GM21825 (cell line): ENCODE data around the gene TMEM161A.

ENCODE experiments used
- ATAC-seq: cut with Tn5 transposase; IDR thresholded peaks from one replicate; pipeline ENCODE4 v1.9.1; 2021; ENCODE audit warnings: mild to moderate bottlenecking, moderate library complexity; ENCODE audit not compliant: unreplicated experiment

TMEM161A gene

GRCh38 chr19:19098703-19099632 is 39.3 kb downstream of the TMEM161A start:
- no peak for ATAC-seq

- no peak for ATAC-seq
Measured at GRCh38 chr19:19098084-19098702, 40.1 kb downstream of the TMEM161A start.

- ATAC-seq = no peak
Measured at GRCh38 chr19:19096641-19097627, 41.3 kb downstream of the TMEM161A start.

- ATAC-seq = no peak
Measured at GRCh38 chr19:19095691-19096090, 42.6 kb downstream of the TMEM161A start.

- no peak for ATAC-seq
Measured at GRCh38 chr19:19094513-19094912, 43.8 kb downstream of the TMEM161A start.

GRCh38 chr19:19087676-19088075 is 50.6 kb downstream of the TMEM161A start:
- ATAC-seq = no peak

- ATAC-seq = no peak
Measured at GRCh38 chr19:19083413-19084178, 54.7 kb downstream of the TMEM161A start.

- no peak for ATAC-seq
Measured at GRCh38 chr19:19081642-19082151, 56.6 kb downstream of the TMEM161A start.

GRCh38 chr19:19079571-19079970 is 58.7 kb downstream of the TMEM161A start:
- ATAC-seq = no peak

- ATAC-seq = no peak
Measured at GRCh38 chr19:19078801-19079200, 59.5 kb downstream of the TMEM161A start.

GRCh38 chr19:19077103-19077502 is 61.2 kb downstream of the TMEM161A start:
- ATAC-seq = no peak

GRCh38 chr19:19076476-19076875 is 61.8 kb downstream of the TMEM161A start:
- ATAC-seq = no peak

- ATAC-seq = no peak
Measured at GRCh38 chr19:19075126-19075525, 63.2 kb downstream of the TMEM161A start.

- ATAC-seq = no peak
Measured at GRCh38 chr19:19074196-19074882, 63.9 kb downstream of the TMEM161A start.

- ATAC-seq = no peak
Measured at GRCh38 chr19:19071897-19072296, 66.4 kb downstream of the TMEM161A start.
